MM.1S (cell line): Measurements from ENCODE around the gene DOCK10.
A peak's percentile ranks its signal among the peaks of the same experiment; 100 is the strongest.

ENCODE experiments used
- DNase-seq: peaks from one replicate; pipeline ENCODE4 v3.0.0-alpha.2; 2015
- H2AFZ ChIP-seq: fragments of 300-600 bp; sonication (generic); 2 replicates; pipeline ENCODE4 v1.6.0; 2016; ENCODE audit warnings: antibody characterized with exemption, low read length
- H3F3A ChIP-seq: fragments of 300-600 bp; sonication (generic); 2 replicates; pipeline ENCODE4 v1.6.1; 2016; ENCODE audit warnings: mild to moderate bottlenecking, antibody characterized with exemption, low read length, moderate library complexity, mixed read lengths; ENCODE audit not compliant: insufficient read depth
- H3K27ac ChIP-seq: fragments of 300-600 bp; sonication (generic); 2 replicates; pipeline ENCODE4 v1.5.1; 2016; ENCODE audit warnings: mild to moderate bottlenecking, low read length
- H3K27me3 ChIP-seq: fragments of 300-600 bp; sonication (generic); replicated peaks from 2 replicates; pipeline ENCODE4 v1.6.0; 2016; ENCODE audit warnings: low read length; ENCODE audit not compliant: insufficient read depth
- H3K36me3 ChIP-seq: fragments of 300-600 bp; sonication (generic); replicated peaks from 2 replicates; pipeline ENCODE4 v1.6.1; 2016; ENCODE audit warnings: mild to moderate bottlenecking, low read length, mixed read lengths; ENCODE audit not compliant: insufficient read depth
- H3K4me1 ChIP-seq: fragments of 300-600 bp; sonication (generic); 2 replicates; pipeline ENCODE4 v1.6.1; 2016; ENCODE audit warnings: low read length, mixed read lengths
- H3K4me2 ChIP-seq: fragments of 300-600 bp; sonication (generic); 2 replicates; pipeline ENCODE4 v1.6.0; 2016; ENCODE audit warnings: low read depth, low read length
- H3K4me3 ChIP-seq: fragments of 300-600 bp; sonication (generic); 2 replicates; pipeline ENCODE4 v1.5.1; 2016; ENCODE audit warnings: low read length, mixed read lengths
- H3K79me2 ChIP-seq: fragments of 300-600 bp; sonication (generic); 2 replicates; pipeline ENCODE4 v1.6.1; 2016; ENCODE audit warnings: mixed run types, low read length, mixed read lengths
- H3K9ac ChIP-seq: fragments of 300-600 bp; sonication (generic); 2 replicates; pipeline ENCODE4 v1.6.1; 2016; ENCODE audit warnings: low read length, mixed read lengths
- H3K9me2 ChIP-seq: fragments of 300-600 bp; sonication (generic); replicated peaks from 2 replicates; pipeline ENCODE4 v1.6.1; 2016; ENCODE audit warnings: mild to moderate bottlenecking, low read length, mixed read lengths; ENCODE audit not compliant: insufficient read depth
- H3K9me3 ChIP-seq: fragments of 300-600 bp; sonication (generic); replicated peaks from 2 replicates; pipeline ENCODE4 v1.6.1; 2016; ENCODE audit warnings: mild to moderate bottlenecking, low read length, mixed read lengths; ENCODE audit not compliant: insufficient read depth
- H4K20me1 ChIP-seq: fragments of 300-600 bp; sonication (generic); 2 replicates; pipeline ENCODE4 v1.6.1; 2016; ENCODE audit warnings: mild to moderate bottlenecking, low read length, moderate library complexity, mixed read lengths; ENCODE audit not compliant: insufficient read depth
- CTCF ChIP-seq: fragments of 300-600 bp; sonication (generic); IDR thresholded peaks from 2 replicates; pipeline ENCODE4 v1.5.1; 2016; ENCODE audit warnings: antibody characterized with exemption, low read length, mixed read lengths
- EZH2 ChIP-seq: fragments of 300-600 bp; sonication (generic); optimal IDR thresholded peaks from 2 replicates; pipeline ENCODE3; 2017; ENCODE audit warnings: low read depth, mild to moderate bottlenecking, antibody characterized with exemption, low read length, mixed read lengths
- EZH2phosphoT487 ChIP-seq: fragments of 300-600 bp; sonication (generic); IDR thresholded peaks from 2 replicates; pipeline ENCODE4 v1.6.1; 2018; ENCODE audit warnings: antibody characterized with exemption, low read length

The DOCK10 gene

GRCh38 chr2:224973112-224974016 is 68.9 kb downstream of the DOCK10 start:
- H3K27ac ChIP-seq: peak overlapping the region; percentile 16; the same call in 1 of the 2 replicates
- H3K4me3 ChIP-seq: no peak overlapping the region
- no peaks in the 10 kb centered on the region for H4K20me1 ChIP-seq
- DNase-seq: peak; percentile 32
- H3K9me2 ChIP-seq: no peaks in the 10 kb centered on the region
- H3K36me3 ChIP-seq: no peaks in the 10 kb centered on the region
- no peak overlapping the region for H2AFZ ChIP-seq
- peak overlapping the region; percentile 14; the same call in 1 of the 2 replicates for H3K4me2 ChIP-seq
- no peak overlapping the region for H3K9ac ChIP-seq
- no peaks in the 10 kb centered on the region for H3K27me3 ChIP-seq
- H3F3A ChIP-seq: peaks cover 14% of the 10 kb centered on the region
- H3K9me3 ChIP-seq: no peaks in the 10 kb centered on the region
- TF ChIP-seq EZH2phosphoT487: no peak
- TF ChIP-seq EZH2: no peak
- no peak for TF ChIP-seq CTCF
- H3K4me1 ChIP-seq: peaks cover 47% of the 10 kb centered on the region
- H3K79me2 ChIP-seq: peaks cover 47% of the 10 kb centered on the region

- Histone ChIP-seq H3K4me1 (peaks cover 53% of the 10 kb centered on the region), H3K4me3 (no peak overlapping the region), H3K27me3 (no peaks in the 10 kb centered on the region), H3K36me3 (no peaks in the 10 kb centered on the region), H3K4me2 (peak overlapping the region; percentile 91; the same call in 1 of the 2 replicates), H3K27ac (peak overlapping the region; percentile 71; the same call in 1 of the 2 replicates), H3F3A (peaks cover 14% of the 10 kb centered on the region), H2AFZ (no peak overlapping the region), H4K20me1 (no peaks in the 10 kb centered on the region), H3K9ac (no peak overlapping the region), H3K9me3 (no peaks in the 10 kb centered on the region), H3K9me2 (no peaks in the 10 kb centered on the region), H3K79me2 (peaks cover 56% of the 10 kb centered on the region)
- TF ChIP-seq CTCF: no peak
- peak; percentile 61 for DNase-seq
Observed at GRCh38 chr2:224971214-224971613, 71.1 kb downstream of the DOCK10 start.

GRCh38 chr2:224970311-224970710 is 72.0 kb downstream of the DOCK10 start:
- Histone ChIP-seq H3K4me3 (peak overlapping the region; percentile 39), H4K20me1 (no peaks in the 10 kb centered on the region), H3K9me3 (no peaks in the 10 kb centered on the region), H3K9me2 (no peaks in the 10 kb centered on the region), H3K27me3 (no peaks in the 10 kb centered on the region), H3K27ac (peak overlapping the region; percentile 71), H3K36me3 (no peaks in the 10 kb centered on the region), H3K9ac (peak overlapping the region; percentile 44), H3F3A (peaks cover 14% of the 10 kb centered on the region), H3K4me1 (peaks cover 53% of the 10 kb centered on the region), H2AFZ (peak overlapping the region; percentile 46; the same call in 1 of the 2 replicates), H3K79me2 (peaks cover 57% of the 10 kb centered on the region), H3K4me2 (peak overlapping the region; percentile 91)
- peak; percentile 63 for DNase-seq
- no peak for TF ChIP-seq CTCF
- no peak for TF ChIP-seq EZH2phosphoT487
- TF ChIP-seq EZH2: no peak
